ENCODE data around the gene ST3GAL3.

The ST3GAL3 gene

GRCh38 chr1:43974443-43975248 lies 267.3 kb downstream of the ST3GAL3 start, which contains the start of gene ATP6V0B (continued):
- TF ChIP-seq ZNF26 (tag by site-specific recombination; IDR thresholded peaks at IDR 0.05) (no peak), ZNF341 (tag by site-specific recombination; IDR thresholded peaks at IDR 0.05; ENCODE audit: low read depth) (peak; percentile 83), PATZ1 (tag by site-specific recombination; IDR thresholded peaks at IDR 0.05) (peak; percentile 75), ZIC2 (tag by site-specific recombination; IDR thresholded peaks at IDR 0.05) (peak; percentile 80), ZNF837 (tag by site-specific recombination; IDR thresholded peaks at IDR 0.05) (no peak), ZBTB8A (tag by site-specific recombination; IDR thresholded peaks at IDR 0.05) (peak; percentile 93), ZBTB17 (tag by site-specific recombination; IDR thresholded peaks at IDR 0.05) (peak; percentile 99), SP2 (tag by site-specific recombination; IDR thresholded peaks at IDR 0.05) (peak; percentile 71), ZNF768 (tag by site-specific recombination; IDR thresholded peaks at IDR 0.05) (no peak), ZXDB (tag by site-specific recombination; IDR thresholded peaks at IDR 0.05) (peak; percentile 74; the same call in 1 of the 2 replicates)

- peaks cover 7 to 58% of the 10 kb centered on the region in 2 experiments; a peak in 2 of 3 replicates for H3K36me3 ChIP-seq (ENCODE audit: control insufficient read depth in 2 of 2, insufficient read depth in 1 of 2, low read length in 2 of 2)
- H3K27ac ChIP-seq (ENCODE audit: extremely low read depth, low read depth, low read length): peak overlapping the region; percentile 70; the same call in 1 of the 2 replicates
- TF ChIP-seq ZNF626 (tag by site-specific recombination; IDR thresholded peaks at IDR 0.05): no peak
- peak; percentile 82 for TF ChIP-seq ZNF341 (tag by site-specific recombination; IDR thresholded peaks at IDR 0.05; ENCODE audit: low read depth)
- TF ChIP-seq ZNF76 (tag by site-specific recombination; IDR thresholded peaks at IDR 0.05; ENCODE audit: borderline replicate concordance, low read depth): peak; percentile 75
- peak; percentile 35 for TF ChIP-seq SP2 (tag by site-specific recombination; IDR thresholded peaks at IDR 0.05)
- 0 out of 2 replicates have a peak, but pooled peaks have one; percentile 46 for TF ChIP-seq ZNF600 (tag by site-specific recombination; IDR thresholded peaks at IDR 0.05)
- TF ChIP-seq PATZ1 (tag by site-specific recombination; IDR thresholded peaks at IDR 0.05): peak; percentile 76; the same call in 1 of the 2 replicates
- no peak for TF ChIP-seq ZBTB10 (tag by site-specific recombination; IDR thresholded peaks at IDR 0.05)
- peak; percentile 8; the same call in 1 of the 2 replicates for TF ChIP-seq GLIS2 (tag by site-specific recombination; IDR thresholded peaks at IDR 0.05)
- TF ChIP-seq ZNF529 (tag by site-specific recombination; IDR thresholded peaks at IDR 0.05; ENCODE audit: insufficient replicate concordance): no peak
- 0 out of 2 replicates have a peak, but pooled peaks have one; percentile 24 for TF ChIP-seq MZF1 (tag by site-specific recombination; IDR thresholded peaks at IDR 0.05; ENCODE audit: borderline replicate concordance)
- 0 out of 2 replicates have a peak, but pooled peaks have one; percentile 10 for TF ChIP-seq PRDM10 (tag by site-specific recombination; IDR thresholded peaks at IDR 0.05)
- peaks cover 3% of the 10 kb centered on the region; the same call in 1 of the 2 replicates for H3K4me1 ChIP-seq (ENCODE audit: control insufficient read depth, insufficient read depth, low read length)
- peak overlapping the region; percentile 88 for H3K4me3 ChIP-seq (ENCODE audit: low read depth, low read length)
- ChIA-PET POLR2A (interaction anchor here (0.5 to 3.6 kb wide), 16 partner anchors 9 to 1566 kb away, joined by 3 to 15 read pairs (median 4); partner anchors contain the start of genes CCDC24, DMAP1, IPO13 and KDM4A), CTCF (interaction anchor here (0.5 to 1.1 kb wide), 3 partner anchors 72 to 895 kb away, joined by 3 to 6 read pairs (median 3); no protein-coding TSS in a partner anchor)
- H3K9me3 ChIP-seq (ENCODE audit: control insufficient read depth, insufficient read depth, low read depth, low read length): no peaks in the 10 kb centered on the region
Measured at GRCh38 chr1:43975249-43975961, 268.1 kb downstream of the ST3GAL3 start.
